HEK293 (cell line): ENCODE measurements around the gene CFAP46.
A peak's percentile ranks its signal among the peaks of the same experiment; 100 is the strongest.

Source experiments
- CTCF ChIA-PET: fragments of 350-600 bp; formaldehyde crosslinking; extraction: SDS; loops from one replicate; lab custom pipeline; 2021; ENCODE audit warnings: antibody characterized with exemption; lab: Yijun Ruan, JAX
- POLR2A ChIA-PET: fragments of 300-600 bp; formaldehyde crosslinking; extraction: SDS; loops from one replicate; lab custom pipeline; 2020; ENCODE audit warnings: antibody characterized with exemption, inconsistent platforms; lab: Yijun Ruan, JAX
- H3K27ac ChIP-seq: fragments of 200-500 bp; sonication (Bioruptor generic); 2 replicates; pipeline ENCODE4 v1.5.1; 2014; ENCODE audit warnings: low read depth, low read length, control low read depth, inconsistent platforms; ENCODE audit errors: extremely low read depth
- H3K36me3 ChIP-seq, 2 experiments: fragments of 200-500 bp in 1 of 2; sonication (Bioruptor generic) in 1 of 2; 1 replicate in 1 of 2; 2 replicates in 1 of 2; pipeline ENCODE4 v1.5.1; 2014 to 2017; ENCODE audit warnings: inconsistent platforms in 2 of 2, low read length in 2 of 2; ENCODE audit not compliant: control insufficient read depth in 2 of 2, insufficient read depth in 1 of 2
- H3K4me1 ChIP-seq: fragments of 200-500 bp; sonication (Bioruptor generic); 2 replicates; pipeline ENCODE4 v1.5.1; 2014; ENCODE audit warnings: mild to moderate bottlenecking, low read length, inconsistent platforms; ENCODE audit not compliant: control insufficient read depth, insufficient read depth
- H3K4me3 ChIP-seq: 2 replicates; pipeline ENCODE4 v1.5.1; 2011; ENCODE audit warnings: low read depth, mild to moderate bottlenecking, control low read depth, low read length, moderate library complexity
- H3K9me3 ChIP-seq: fragments of 200-500 bp; sonication (Bioruptor generic); 2 replicates; pipeline ENCODE4 v1.5.1; 2014; ENCODE audit warnings: low read depth, low read length, inconsistent platforms; ENCODE audit not compliant: control insufficient read depth, insufficient read depth
- AEBP2 ChIP-seq: fragments of 450-650 bp; formaldehyde crosslinking; IDR thresholded peaks from 2 replicates; pipeline ENCODE4 v1.5.1; 2016; ENCODE audit warnings: missing biosample characterization, missing genetic modification characterization, borderline replicate concordance
- GLI4 ChIP-seq: fragments of 450-650 bp; formaldehyde crosslinking; IDR thresholded peaks from 2 replicates; pipeline ENCODE4 v1.5.1; 2016; ENCODE audit warnings: missing biosample characterization, missing genetic modification characterization
- GLIS1 ChIP-seq: fragments of 450-650 bp; formaldehyde crosslinking; IDR thresholded peaks from 2 replicates; pipeline ENCODE4 v1.5.1; 2016; ENCODE audit warnings: missing biosample characterization, missing genetic modification characterization
- KLF10 ChIP-seq: fragments of 450-650 bp; IDR thresholded peaks from 2 replicates; pipeline ENCODE4 v1.5.1; 2018; ENCODE audit warnings: missing biosample characterization, mild to moderate bottlenecking, missing genetic modification characterization
- KLF8 ChIP-seq: fragments of 450-650 bp; formaldehyde crosslinking; IDR thresholded peaks from 2 replicates; pipeline ENCODE4 v1.5.1; 2016; ENCODE audit warnings: missing biosample characterization, missing genetic modification characterization
- REPIN1 ChIP-seq: fragments of 450-650 bp; formaldehyde crosslinking; IDR thresholded peaks from 2 replicates; pipeline ENCODE4 v1.5.1; 2017; ENCODE audit warnings: missing biosample characterization, missing genetic modification characterization, low read depth
- SALL2 ChIP-seq: fragments of 450-650 bp; formaldehyde crosslinking; IDR thresholded peaks from 2 replicates; pipeline ENCODE4 v1.5.0; 2017; ENCODE audit warnings: missing biosample characterization, mild to moderate bottlenecking, missing genetic modification characterization, borderline replicate concordance
- YY2 ChIP-seq: fragments of 450-650 bp; formaldehyde crosslinking; IDR thresholded peaks from 2 replicates; pipeline ENCODE4 v1.5.1; 2016; ENCODE audit warnings: missing biosample characterization, missing genetic modification characterization
- ZBTB10 ChIP-seq: fragments of 450-650 bp; formaldehyde crosslinking; IDR thresholded peaks from 2 replicates; pipeline ENCODE4 v1.5.1; 2016; ENCODE audit warnings: missing biosample characterization, missing genetic modification characterization
- ZBTB21 ChIP-seq: fragments of 450-650 bp; formaldehyde crosslinking; IDR thresholded peaks from 2 replicates; pipeline ENCODE4 v1.5.1; 2017; ENCODE audit warnings: missing biosample characterization, missing genetic modification characterization
- ZFHX2 ChIP-seq: fragments of 450-650 bp; formaldehyde crosslinking; conservative IDR thresholded peaks from 2 replicates; pipeline ENCODE4 v1.5.1; 2016; ENCODE audit warnings: missing biosample characterization, missing genetic modification characterization
- ZNF121 ChIP-seq: fragments of 450-650 bp; formaldehyde crosslinking; IDR thresholded peaks from 2 replicates; pipeline ENCODE4 v1.5.1; 2016; ENCODE audit warnings: missing biosample characterization, missing genetic modification characterization
- ZNF214 ChIP-seq: fragments of 450-650 bp; formaldehyde crosslinking; IDR thresholded peaks from 2 replicates; pipeline ENCODE4 v1.5.1; 2017; ENCODE audit warnings: missing biosample characterization, mild to moderate bottlenecking, missing genetic modification characterization, borderline replicate concordance
- ZNF394 ChIP-seq: fragments of 450-650 bp; formaldehyde crosslinking; IDR thresholded peaks from 2 replicates; pipeline ENCODE4 v1.5.1; 2016; ENCODE audit warnings: missing biosample characterization, missing genetic modification characterization, mild to moderate bottlenecking, moderate library complexity, borderline replicate concordance
- ZNF596 ChIP-seq: fragments of 450-650 bp; IDR thresholded peaks from 2 replicates; pipeline ENCODE4 v1.5.0; 2018; ENCODE audit warnings: missing biosample characterization, mild to moderate bottlenecking, missing genetic modification characterization, moderate library complexity
- ZNF624 ChIP-seq: fragments of 450-650 bp; formaldehyde crosslinking; IDR thresholded peaks from 2 replicates; pipeline ENCODE4 v1.5.1; 2017; ENCODE audit warnings: missing biosample characterization, missing genetic modification characterization
- ZNF658 ChIP-seq: fragments of 450-650 bp; formaldehyde crosslinking; IDR thresholded peaks from 2 replicates; pipeline ENCODE4; 2016; ENCODE audit warnings: missing biosample characterization, missing genetic modification characterization
- ZNF701 ChIP-seq: fragments of 450-650 bp; formaldehyde crosslinking; IDR thresholded peaks from 2 replicates; pipeline ENCODE4 v1.5.1; 2016; ENCODE audit warnings: missing biosample characterization, missing genetic modification characterization
- ZSCAN4 ChIP-seq: fragments of 450-650 bp; formaldehyde crosslinking; IDR thresholded peaks from 2 replicates; pipeline ENCODE4 v1.5.1; 2017; ENCODE audit warnings: missing biosample characterization, missing genetic modification characterization

The CFAP46 gene

GRCh38 chr10:132942101-132943057 lies at the start of gene CFAP46 (continued):
- no peak for TF ChIP-seq AEBP2 (tag by site-specific recombination)

GRCh38 chr10:132991706-132992432 lies 49.5 kb upstream of the CFAP46 start:
- TF ChIP-seq GLI4 (tag by site-specific recombination): no peak
- TF ChIP-seq ZNF624 (tag by site-specific recombination): no peak
- TF ChIP-seq ZNF394 (tag by site-specific recombination): no peak
- no peak for TF ChIP-seq ZNF214 (tag by site-specific recombination)
- TF ChIP-seq KLF10 (tag by site-specific recombination): no peak

GRCh38 chr10:132990684-132991545 lies 48.5 kb upstream of the CFAP46 start:
- no peaks in the 10 kb centered on the region for H3K36me3 ChIP-seq
- H3K9me3 ChIP-seq: no peaks in the 10 kb centered on the region
- no peak for TF ChIP-seq YY2 (tag by site-specific recombination)
- 0 out of 2 replicates have a peak, but pooled peaks have one; percentile 19 for TF ChIP-seq ZFHX2 (tag by site-specific recombination)
- TF ChIP-seq GLIS1 (tag by site-specific recombination): peak; percentile 43
- H3K27ac ChIP-seq: no peak overlapping the region
- H3K4me1 ChIP-seq: no peaks in the 10 kb centered on the region
- H3K4me3 ChIP-seq: no peak overlapping the region
- CTCF ChIA-PET: no interaction called here
- POLR2A ChIA-PET: no interaction called here

More at GRCh38 chr10:132991706-132992432, 49.5 kb upstream of the CFAP46 start:
- CTCF ChIA-PET: no interaction called here
- no peaks in the 10 kb centered on the region for H3K9me3 ChIP-seq
- POLR2A ChIA-PET: no interaction called here
- no peak overlapping the region for H3K27ac ChIP-seq
- no peak overlapping the region for H3K4me3 ChIP-seq
- no peaks in the 10 kb centered on the region for H3K4me1 ChIP-seq
- H3K36me3 ChIP-seq: no peaks in the 10 kb centered on the region

GRCh38 chr10:132989476-132990415 lies 47.4 kb upstream of the CFAP46 start:
- CTCF ChIA-PET: no interaction called here
- no peak for TF ChIP-seq ZNF596
- TF ChIP-seq SALL2: no peak
- TF ChIP-seq KLF8: no peak
- no peak for TF ChIP-seq ZNF121 (tag by site-specific recombination)
- no peak for TF ChIP-seq ZBTB21 (tag by site-specific recombination)
- no peak for TF ChIP-seq ZNF701 (tag by site-specific recombination)
- TF ChIP-seq REPIN1 (tag by site-specific recombination): no peak
- TF ChIP-seq ZSCAN4 (tag by site-specific recombination): no peak
- TF ChIP-seq ZNF658 (tag by site-specific recombination): no peak
- no peak for TF ChIP-seq ZBTB10 (tag by site-specific recombination)

More at GRCh38 chr10:132989476-132990415, 47.4 kb upstream of the CFAP46 start:
- no peaks in the 10 kb centered on the region for H3K4me1 ChIP-seq
- no peaks in the 10 kb centered on the region for H3K9me3 ChIP-seq
- no peaks in the 10 kb centered on the region for H3K36me3 ChIP-seq
- POLR2A ChIA-PET: no interaction called here
- no peak overlapping the region for H3K4me3 ChIP-seq
- no peak overlapping the region for H3K27ac ChIP-seq
